Measurements from ENCODE around the gene GSG1L.

Gene GSG1L

GRCh38 chr16:27776556-27777225, 286.8 kb downstream of the GSG1L start:
- H3K9me3 ChIP-seq (ENCODE audit: severe bottlenecking), result no peaks in the 10 kb centered on the region
- peaks cover 73% of the 10 kb centered on the region for H3K36me3 ChIP-seq

GRCh38 chr16:27775254-27775653, 288.3 kb downstream of the GSG1L start:
- no peak overlapping the region for H3K4me3 ChIP-seq (ENCODE audit: low read depth, low read length)
- DNase-seq, result no peak
- H3K27ac ChIP-seq, result no peak overlapping the region
- TF ChIP-seq, protein P1, sequence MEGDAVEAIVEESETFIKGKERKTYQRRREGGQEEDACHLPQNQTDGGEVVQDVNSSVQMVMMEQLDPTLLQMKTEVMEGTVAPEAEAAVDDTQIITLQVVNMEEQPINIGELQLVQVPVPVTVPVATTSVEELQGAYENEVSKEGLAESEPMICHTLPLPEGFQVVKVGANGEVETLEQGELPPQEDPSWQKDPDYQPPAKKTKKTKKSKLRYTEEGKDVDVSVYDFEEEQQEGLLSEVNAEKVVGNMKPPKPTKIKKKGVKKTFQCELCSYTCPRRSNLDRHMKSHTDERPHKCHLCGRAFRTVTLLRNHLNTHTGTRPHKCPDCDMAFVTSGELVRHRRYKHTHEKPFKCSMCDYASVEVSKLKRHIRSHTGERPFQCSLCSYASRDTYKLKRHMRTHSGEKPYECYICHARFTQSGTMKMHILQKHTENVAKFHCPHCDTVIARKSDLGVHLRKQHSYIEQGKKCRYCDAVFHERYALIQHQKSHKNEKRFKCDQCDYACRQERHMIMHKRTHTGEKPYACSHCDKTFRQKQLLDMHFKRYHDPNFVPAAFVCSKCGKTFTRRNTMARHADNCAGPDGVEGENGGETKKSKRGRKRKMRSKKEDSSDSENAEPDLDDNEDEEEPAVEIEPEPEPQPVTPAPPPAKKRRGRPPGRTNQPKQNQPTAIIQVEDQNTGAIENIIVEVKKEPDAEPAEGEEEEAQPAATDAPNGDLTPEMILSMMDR (IDR thresholded peaks at IDR 0.05; ENCODE audit: low read depth, low read length), result no peak
- no peaks in the 10 kb centered on the region for H3K27me3 ChIP-seq (ENCODE audit: insufficient read depth, low read depth, severe bottlenecking)
- peaks cover 87% of the 10 kb centered on the region for H3K36me3 ChIP-seq
- no peaks in the 10 kb centered on the region for H3K9me3 ChIP-seq (ENCODE audit: severe bottlenecking)

More at GRCh38 chr16:27776556-27777225, 286.8 kb downstream of the GSG1L start:
- no peak overlapping the region for H3K27ac ChIP-seq
- no peaks in the 10 kb centered on the region for H3K27me3 ChIP-seq (ENCODE audit: insufficient read depth, low read depth, severe bottlenecking)
- no peak for DNase-seq
- TF ChIP-seq, protein P1 (IDR thresholded peaks at IDR 0.05; ENCODE audit: low read depth, low read length), result no peak
- no peak overlapping the region for H3K4me3 ChIP-seq (ENCODE audit: low read depth, low read length)

- H3K9me3 ChIP-seq (ENCODE audit: severe bottlenecking), result no peaks in the 10 kb centered on the region
- TF ChIP-seq, protein P1 (IDR thresholded peaks at IDR 0.05; ENCODE audit: low read depth, low read length), result no peak
- DNase-seq, result no peak
- no peak overlapping the region for H3K27ac ChIP-seq
- no peaks in the 10 kb centered on the region for H3K27me3 ChIP-seq (ENCODE audit: insufficient read depth, low read depth, severe bottlenecking)
- H3K4me3 ChIP-seq (ENCODE audit: low read depth, low read length), result no peak overlapping the region
- peaks cover 89% of the 10 kb centered on the region for H3K36me3 ChIP-seq
Observed at GRCh38 chr16:27774779-27775178, 288.7 kb downstream of the GSG1L start.

DNA sequence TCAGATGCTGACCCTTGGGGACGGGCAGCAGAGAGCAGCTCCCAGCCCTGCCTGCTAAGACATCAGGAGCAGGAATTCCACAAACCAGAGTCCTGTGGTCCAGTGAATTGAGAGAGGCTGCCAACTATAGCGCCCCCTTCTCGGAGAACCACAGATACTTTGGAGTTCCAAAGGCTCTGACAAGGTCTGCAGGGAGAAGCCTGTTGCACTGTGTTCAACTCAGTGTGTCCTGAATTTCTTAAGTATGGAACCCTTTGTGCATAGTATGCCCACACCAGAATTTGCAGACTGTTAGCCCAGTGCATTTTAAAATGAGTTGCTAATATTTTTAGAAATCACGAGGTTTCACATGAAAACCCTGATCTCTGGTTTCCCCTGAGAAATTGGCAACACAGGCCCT, 290.2 kb downstream of the GSG1L start:
- H3K9me3 ChIP-seq (ENCODE audit: severe bottlenecking), result no peaks in the 10 kb centered on the region
- no peak overlapping the region for H3K4me3 ChIP-seq (ENCODE audit: low read depth, low read length)
- no peak overlapping the region for H3K27ac ChIP-seq
- no peaks in the 10 kb centered on the region for H3K27me3 ChIP-seq (ENCODE audit: insufficient read depth, low read depth, severe bottlenecking)
- DNase-seq, result no peak
- H3K36me3 ChIP-seq, result peaks cover 89% of the 10 kb centered on the region
- TF ChIP-seq, protein P1 (IDR thresholded peaks at IDR 0.05; ENCODE audit: low read depth, low read length), result no peak

GRCh38 chr16:27772093-27772825, 291.3 kb downstream of the GSG1L start:
- TF ChIP-seq, protein P1 (IDR thresholded peaks at IDR 0.05; ENCODE audit: low read depth, low read length), result no peak
- H3K9me3 ChIP-seq (ENCODE audit: severe bottlenecking), result no peaks in the 10 kb centered on the region
- DNase-seq, result no peak

More at GRCh38 chr16:27772093-27772825, 291.3 kb downstream of the GSG1L start:
- H3K27me3 ChIP-seq (ENCODE audit: insufficient read depth, low read depth, severe bottlenecking), result no peaks in the 10 kb centered on the region
- H3K36me3 ChIP-seq, result peaks cover 89% of the 10 kb centered on the region
- no peak overlapping the region for H3K27ac ChIP-seq
- H3K4me3 ChIP-seq (ENCODE audit: low read depth, low read length), result no peak overlapping the region
